LNCAP (cell line): ENCODE results near the gene ATL1.

Source experiments
- CTCF ChIP-seq: fragments of 450-650 bp; IDR thresholded peaks from 2 replicates; pipeline ENCODE4 v1.5.1; 2017; ENCODE audit warnings: mild to moderate bottlenecking

ATL1 gene

GRCh38 chr14:50620341-50620740 lies 60.4 kb downstream of the ATL1 start:
- TF ChIP-seq CTCF, result no peak

- TF ChIP-seq CTCF, result no peak
Measured at GRCh38 chr14:50622978-50623377, 63.0 kb downstream of the ATL1 start.

GRCh38 chr14:50624447-50624846 lies 64.5 kb downstream of the ATL1 start:
- no peak for TF ChIP-seq CTCF

GRCh38 chr14:50631408-50631821 lies 71.5 kb downstream of the ATL1 start:
- no peak for TF ChIP-seq CTCF

- no peak for TF ChIP-seq CTCF
Measured at GRCh38 chr14:50633954-50634353, 74.0 kb downstream of the ATL1 start.

- TF ChIP-seq CTCF, result no peak
Measured at GRCh38 chr14:50635141-50635540, 75.2 kb downstream of the ATL1 start.

GRCh38 chr14:50647282-50647681 lies 87.3 kb downstream of the ATL1 start:
- TF ChIP-seq CTCF, result no peak

GRCh38 chr14:50647753-50648152 lies 87.8 kb downstream of the ATL1 start:
- no peak for TF ChIP-seq CTCF
